SJCRH30 (cell line): ENCODE data around the gene CPAMD8. TPM values are rescaled to one million over a fixed set of nuclear protein-coding genes. Genes with fewer than 3 reads are reported as not detected.
"Not testable (repeated sequence)": the region's sequence is repeated elsewhere in the genome, so short reads cannot be mapped to it uniquely, and the experiment has no call there.

Source experiments
- DNase-seq, 2 experiments: peaks; one replicate each; pipeline ENCODE4 v3.0.0-alpha.2; 2015 to 2020
- H3K27ac ChIP-seq: fragments of 250-450 bp; sonication (Bioruptor Pico); 2 replicates; pipeline ENCODE4 v1.5.1; 2020; ENCODE audit warnings: mild to moderate bottlenecking, moderate library complexity
- H3K27me3 ChIP-seq: fragments of 250-450 bp; sonication (Bioruptor Pico); 2 replicates; pipeline ENCODE4 v1.5.1; 2020; ENCODE audit warnings: mild to moderate bottlenecking, moderate library complexity
- H3K36me3 ChIP-seq: fragments of 250-450 bp; sonication (Bioruptor Pico); 2 replicates; pipeline ENCODE4 v1.5.1; 2020; ENCODE audit warnings: mild to moderate bottlenecking, moderate library complexity
- H3K4me1 ChIP-seq: fragments of 250-450 bp; sonication (Bioruptor Pico); 2 replicates; pipeline ENCODE4 v1.5.1; 2020; ENCODE audit warnings: mild to moderate bottlenecking, moderate library complexity
- H3K4me3 ChIP-seq: fragments of 250-450 bp; sonication (Bioruptor Pico); 2 replicates; pipeline ENCODE4 v1.5.1; 2020; ENCODE audit warnings: mild to moderate bottlenecking, moderate library complexity
- H3K9me3 ChIP-seq: fragments of 250-450 bp; sonication (Bioruptor Pico); replicated peaks from 2 replicates; pipeline ENCODE4 v1.5.1; 2020; ENCODE audit warnings: mild to moderate bottlenecking, moderate library complexity
- total RNA-seq: library from RNA; depleted of rRNA; stranded (reverse); fragments of >200 nt; shearing (Covaris generic); gene quantifications from 2 replicates; pipeline ENCODE4 v1.2.3, GENCODE V29; 2014

CPAMD8 gene
- total RNA-seq, 1 experiment from 2014 or later: 0.34 TPM

- H3K4me1 ChIP-seq, H3K27me3 ChIP-seq, H3K27ac ChIP-seq, H3K36me3 ChIP-seq, H3K9me3 ChIP-seq, DNase-seq, H3K4me3 ChIP-seq: not testable (repeated sequence)
Measured at GRCh38 chr19:17024941-17025340, 1.7 kb downstream of the CPAMD8 start.

- Histone ChIP-seq H3K36me3 (no peaks in the 10 kb centered on the region), H3K4me3 (no peak overlapping the region), H3K27ac (no peak overlapping the region), H3K27me3 (no peaks in the 10 kb centered on the region), H3K4me1 (no peaks in the 10 kb centered on the region), H3K9me3 (no peaks in the 10 kb centered on the region; the same call in 1 of the 2 replicates)
- DNase-seq: no peak
Measured at GRCh38 chr19:17023805-17024204, 2.8 kb downstream of the CPAMD8 start.

GRCh38 chr19:17022738-17023137, 3.9 kb downstream of the CPAMD8 start:
- H3K4me1 ChIP-seq: no peaks in the 10 kb centered on the region
- H3K27me3 ChIP-seq: no peaks in the 10 kb centered on the region
- H3K9me3 ChIP-seq: no peaks in the 10 kb centered on the region; the same call in 1 of the 2 replicates
- H3K27ac ChIP-seq: no peak overlapping the region
- no peak overlapping the region for H3K4me3 ChIP-seq
- no peaks in the 10 kb centered on the region for H3K36me3 ChIP-seq
- no peak for DNase-seq

- Histone ChIP-seq H3K36me3 (no peaks in the 10 kb centered on the region), H3K9me3 (no peaks in the 10 kb centered on the region; the same call in 1 of the 2 replicates), H3K27me3 (no peaks in the 10 kb centered on the region), H3K27ac (no peak overlapping the region), H3K4me1 (no peaks in the 10 kb centered on the region), H3K4me3 (no peak overlapping the region)
- DNase-seq: no peak
Measured at GRCh38 chr19:17021793-17022590, 4.6 kb downstream of the CPAMD8 start.

GRCh38 chr19:17021328-17021727, 5.3 kb downstream of the CPAMD8 start:
- Histone ChIP-seq H3K9me3 (no peaks in the 10 kb centered on the region; the same call in 1 of the 2 replicates), H3K36me3 (no peaks in the 10 kb centered on the region), H3K4me3 (no peak overlapping the region), H3K27me3 (no peaks in the 10 kb centered on the region), H3K4me1 (no peaks in the 10 kb centered on the region), H3K27ac (no peak overlapping the region)
- no peak for DNase-seq

GRCh38 chr19:17020823-17021222, 5.8 kb downstream of the CPAMD8 start:
- no peak overlapping the region for H3K4me3 ChIP-seq
- DNase-seq: peak; percentile 22 to 42
- no peaks in the 10 kb centered on the region for H3K4me1 ChIP-seq
- H3K27me3 ChIP-seq: no peaks in the 10 kb centered on the region
- no peaks in the 10 kb centered on the region for H3K36me3 ChIP-seq
- H3K9me3 ChIP-seq: no peaks in the 10 kb centered on the region; the same call in 1 of the 2 replicates
- H3K27ac ChIP-seq: no peak overlapping the region

- Histone ChIP-seq H3K27me3 (no peaks in the 10 kb centered on the region), H3K4me3 (no peak overlapping the region)
Measured at GRCh38 chr19:17020385-17020784, 6.2 kb downstream of the CPAMD8 start.

GRCh38 chr19:17014212-17014861, 12.3 kb downstream of the CPAMD8 start:
- H3K9me3 ChIP-seq, H3K36me3 ChIP-seq, H3K27me3 ChIP-seq, DNase-seq, H3K27ac ChIP-seq, H3K4me3 ChIP-seq, H3K4me1 ChIP-seq: not testable (repeated sequence)

More at GRCh38 chr19:17020385-17020784, 6.2 kb downstream of the CPAMD8 start:
- no peaks in the 10 kb centered on the region for H3K4me1 ChIP-seq
- no peak for DNase-seq
- no peaks in the 10 kb centered on the region; the same call in 1 of the 2 replicates for H3K9me3 ChIP-seq
- H3K36me3 ChIP-seq: no peaks in the 10 kb centered on the region
- H3K27ac ChIP-seq: no peak overlapping the region

- 0 out of 2 replicates have a peak, but pooled peaks cover 5% of the 10 kb centered on the region for H3K9me3 ChIP-seq
- H3K36me3 ChIP-seq: no peaks in the 10 kb centered on the region
- 0 out of 2 replicates have a peak, but pooled peaks cover 4% of the 10 kb centered on the region for H3K27me3 ChIP-seq
- H3K4me3 ChIP-seq: no peak overlapping the region
- DNase-seq: no peak
- no peak overlapping the region for H3K27ac ChIP-seq
- no peaks in the 10 kb centered on the region for H3K4me1 ChIP-seq
Measured at GRCh38 chr19:17011485-17011884, 15.1 kb downstream of the CPAMD8 start.

- Histone ChIP-seq H3K27me3 (0 out of 2 replicates have a peak, but pooled peaks cover 4% of the 10 kb centered on the region), H3K4me3 (no peak overlapping the region), H3K9me3 (no peaks in the 10 kb centered on the region), H3K4me1 (no peaks in the 10 kb centered on the region), H3K27ac (no peak overlapping the region), H3K36me3 (no peaks in the 10 kb centered on the region)
- no peak for DNase-seq
Measured at GRCh38 chr19:17006579-17006978, 20.0 kb downstream of the CPAMD8 start.

GRCh38 chr19:17005000-17005399, 21.6 kb downstream of the CPAMD8 start:
- Histone ChIP-seq H3K27me3 (0 out of 2 replicates have a peak, but pooled peaks cover 4% of the 10 kb centered on the region), H3K36me3 (no peaks in the 10 kb centered on the region), H3K4me3 (no peak overlapping the region), H3K27ac (no peak overlapping the region), H3K4me1 (no peaks in the 10 kb centered on the region), H3K9me3 (no peaks in the 10 kb centered on the region)
- no peak for DNase-seq

- H3K4me3 ChIP-seq: no peak overlapping the region
- no peak for DNase-seq
- H3K36me3 ChIP-seq: no peaks in the 10 kb centered on the region
- H3K27ac ChIP-seq: no peak overlapping the region
- H3K27me3 ChIP-seq: 0 out of 2 replicates have a peak, but pooled peaks cover 4% of the 10 kb centered on the region
- no peaks in the 10 kb centered on the region for H3K9me3 ChIP-seq
- no peaks in the 10 kb centered on the region for H3K4me1 ChIP-seq
Measured at GRCh38 chr19:17004386-17004785, 22.2 kb downstream of the CPAMD8 start.

GRCh38 chr19:17002455-17002854, 24.2 kb downstream of the CPAMD8 start:
- H3K4me1 ChIP-seq: no peaks in the 10 kb centered on the region
- no peak overlapping the region for H3K4me3 ChIP-seq
- H3K36me3 ChIP-seq: no peaks in the 10 kb centered on the region
- no peaks in the 10 kb centered on the region; the same call in 1 of the 2 replicates for H3K9me3 ChIP-seq
- H3K27me3 ChIP-seq: no peaks in the 10 kb centered on the region
- no peak for DNase-seq
- H3K27ac ChIP-seq: no peak overlapping the region

GRCh38 chr19:17001603-17002183, 24.9 kb downstream of the CPAMD8 start:
- no peak overlapping the region for H3K4me3 ChIP-seq
- DNase-seq: no peak
- H3K27me3 ChIP-seq: no peaks in the 10 kb centered on the region
- no peaks in the 10 kb centered on the region for H3K36me3 ChIP-seq
- no peak overlapping the region for H3K27ac ChIP-seq
- no peaks in the 10 kb centered on the region; the same call in 1 of the 2 replicates for H3K9me3 ChIP-seq
- H3K4me1 ChIP-seq: no peaks in the 10 kb centered on the region

- Histone ChIP-seq H3K27ac (no peak overlapping the region), H3K27me3 (no peaks in the 10 kb centered on the region), H3K4me3 (no peak overlapping the region), H3K36me3 (no peaks in the 10 kb centered on the region), H3K4me1 (no peaks in the 10 kb centered on the region), H3K9me3 (peaks cover 3% of the 10 kb centered on the region; the same call in 1 of the 2 replicates)
- no peak for DNase-seq
Measured at GRCh38 chr19:16998635-16999194, 27.9 kb downstream of the CPAMD8 start.
